HG03196 (cell line): Measurements from ENCODE around the gene DENND5A.
"Not testable (repeated sequence)": the region's sequence is repeated elsewhere in the genome, so short reads cannot be mapped to it uniquely, and the experiment has no call there.

ENCODE experiments used
- ATAC-seq: cut with Tn5 transposase; IDR thresholded peaks from one replicate; pipeline ENCODE4 v1.9.1; 2021; ENCODE audit not compliant: unreplicated experiment

Gene DENND5A

DNA sequence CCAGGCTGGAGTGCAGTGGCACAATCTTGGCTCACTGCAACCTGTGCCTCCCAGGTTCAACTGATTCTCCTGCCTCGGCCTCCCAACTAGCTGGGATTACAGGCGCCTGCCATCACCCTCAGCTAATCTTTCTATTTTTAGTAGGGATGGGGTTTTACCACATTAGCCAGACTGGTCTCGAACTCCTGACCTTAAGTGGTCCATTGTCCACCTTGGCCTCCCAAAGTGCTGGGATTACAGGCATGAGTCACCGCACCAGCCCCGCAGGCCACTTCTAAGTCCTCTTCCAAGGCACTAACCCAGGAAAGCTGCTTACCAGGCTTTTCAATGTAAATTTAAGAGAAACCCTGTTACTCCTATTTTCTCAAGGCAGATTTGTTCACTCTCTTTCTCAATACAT, 50.4 kb downstream of the DENND5A start:
- no peak for ATAC-seq

DNA sequence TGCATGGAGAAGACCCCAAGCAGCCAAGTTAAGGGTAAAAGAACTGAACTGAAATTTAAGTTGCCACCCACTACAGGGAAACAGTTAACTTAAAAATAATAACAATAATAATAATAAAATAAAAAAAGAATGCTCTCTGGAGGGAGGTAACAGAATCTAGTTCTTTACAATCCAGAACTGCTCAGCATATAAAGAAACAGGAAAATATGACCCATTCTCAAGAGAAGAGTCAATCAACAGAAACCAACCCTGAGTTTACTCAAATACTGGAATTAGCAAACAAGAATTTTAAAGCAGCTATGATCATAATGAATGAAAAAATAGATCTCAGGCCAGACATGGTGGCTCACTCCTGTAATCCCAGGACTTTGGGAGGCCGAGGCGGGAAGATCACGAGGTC, 53.8 kb downstream of the DENND5A start:
- no peak for ATAC-seq

DNA sequence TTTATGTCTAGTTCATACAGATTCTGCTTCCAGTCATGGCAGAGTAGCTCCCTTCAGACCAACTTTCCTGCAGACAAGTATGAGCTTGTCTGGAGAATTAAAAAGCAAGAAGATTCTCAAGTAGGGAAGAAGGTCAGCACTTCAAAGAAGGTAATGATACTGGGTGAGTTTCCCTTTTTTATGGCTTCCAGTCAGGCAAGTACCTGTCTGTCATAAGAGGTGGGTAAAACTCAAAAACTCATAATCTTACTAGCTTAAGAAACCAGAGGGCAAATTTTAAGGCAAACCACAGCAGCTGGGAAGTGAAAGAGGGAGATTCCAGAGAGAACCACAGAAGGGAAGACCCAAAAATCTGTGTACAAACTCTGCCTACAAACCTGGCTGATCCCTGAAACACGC, 54.2 kb downstream of the DENND5A start:
- ATAC-seq: no peak

DNA sequence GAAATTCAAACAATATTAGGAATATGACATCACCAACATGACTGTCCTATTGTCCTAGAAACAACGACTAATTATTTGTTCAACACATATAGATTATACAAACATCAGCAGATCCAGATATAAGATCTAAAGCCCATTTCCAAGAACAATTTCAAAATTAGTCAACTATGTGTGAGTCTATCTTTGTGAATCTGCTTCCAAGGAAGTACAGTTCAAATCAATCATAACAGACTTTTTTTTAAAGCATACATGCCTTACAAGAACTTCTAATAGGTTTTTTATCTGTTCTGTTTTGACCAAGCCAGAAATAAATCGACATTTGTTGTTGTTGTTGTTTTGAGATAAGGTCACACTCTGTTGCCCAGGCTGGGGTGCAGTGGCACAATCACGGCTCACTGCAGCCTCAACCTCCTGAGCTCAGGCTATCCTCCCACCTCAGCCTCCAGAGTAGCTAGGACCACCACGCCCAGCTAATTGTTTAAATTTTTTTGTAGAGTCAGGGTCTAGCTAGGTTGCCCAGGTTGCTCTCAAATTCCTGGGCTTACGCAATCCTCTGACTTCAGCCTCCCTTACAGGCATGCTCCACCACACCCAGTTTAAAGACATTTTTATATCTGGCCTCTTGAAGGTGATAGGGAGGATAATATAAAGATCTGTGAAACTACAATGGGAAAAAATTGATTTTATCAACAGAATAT, 54.8 kb downstream of the DENND5A start:
- no peak for ATAC-seq

DNA sequence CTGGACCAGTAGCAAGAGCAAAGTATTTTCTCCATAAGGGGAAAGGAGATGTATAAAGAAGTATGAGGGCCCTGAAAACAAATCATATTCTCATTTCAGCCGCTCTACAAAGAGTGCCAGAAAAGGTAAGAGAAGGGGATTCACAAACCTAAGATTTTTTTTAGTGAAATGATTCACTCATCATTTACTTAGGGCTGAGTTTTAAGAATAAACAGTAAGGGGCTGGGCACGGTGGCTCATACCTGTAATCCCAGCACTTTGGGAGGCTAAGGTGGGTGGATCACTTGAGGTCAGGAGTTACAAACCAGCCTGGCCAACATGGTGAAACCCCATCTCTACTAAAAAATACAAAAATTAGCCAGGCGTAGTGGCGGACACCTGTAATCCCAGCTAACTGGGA, 55.5 kb downstream of the DENND5A start:
- not testable (repeated sequence) for ATAC-seq

DNA sequence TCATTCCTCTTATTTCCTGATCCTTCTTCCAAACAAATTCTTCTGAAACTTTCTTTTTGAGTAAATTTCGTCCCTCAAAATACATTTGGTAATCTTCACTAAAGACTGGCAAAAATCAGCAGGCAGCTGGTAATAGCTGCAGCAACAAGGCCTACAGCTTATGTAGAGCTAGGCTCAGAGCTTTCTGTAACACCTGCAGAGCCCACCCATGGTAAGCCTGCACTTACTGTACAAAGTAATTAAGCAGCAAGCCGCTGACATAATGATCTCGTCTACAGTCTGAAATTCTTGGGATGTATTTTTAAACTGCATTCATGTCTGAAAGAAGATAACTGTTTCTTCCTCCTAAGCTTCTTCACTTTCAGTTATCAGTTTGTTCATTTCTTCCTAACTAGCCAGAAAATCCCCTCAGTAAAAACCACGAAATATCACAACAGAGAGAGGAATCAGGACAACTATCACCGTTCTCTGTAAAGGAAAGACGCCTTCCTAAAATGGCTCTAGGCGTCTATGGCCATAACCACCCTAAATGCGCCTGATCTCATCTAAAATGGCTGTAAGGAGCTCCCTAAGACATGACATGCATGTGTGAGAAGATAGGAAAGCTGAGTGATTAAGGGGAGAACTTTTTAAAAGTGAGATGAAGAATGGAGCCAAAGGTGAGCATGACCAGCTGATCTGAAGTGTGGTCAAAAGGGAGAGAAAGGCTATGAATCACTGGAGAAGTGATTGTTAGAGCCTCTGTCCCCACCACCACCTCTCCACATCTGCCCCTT, 56.2 kb downstream of the DENND5A start:
- ATAC-seq: no peak

DNA sequence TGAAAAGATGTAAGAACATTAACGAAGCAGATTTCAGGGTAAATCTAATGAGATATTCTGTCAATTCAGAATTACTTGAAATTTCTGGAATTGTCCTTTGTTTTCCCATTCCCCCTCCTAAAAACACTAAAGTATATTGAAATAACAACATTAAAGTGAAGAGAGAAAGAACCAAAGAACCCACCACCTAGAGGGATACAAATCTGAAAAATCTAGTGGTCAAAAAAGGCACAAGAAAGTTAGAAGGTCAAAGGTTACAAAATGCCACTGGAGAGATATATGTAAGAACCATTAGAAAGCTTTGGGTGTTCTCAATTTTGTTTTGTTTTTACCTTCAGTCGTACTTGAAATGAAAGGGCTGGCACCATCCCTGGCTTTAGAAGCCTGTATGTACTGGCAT, 57.9 kb downstream of the DENND5A start:
- no peak for ATAC-seq

DNA sequence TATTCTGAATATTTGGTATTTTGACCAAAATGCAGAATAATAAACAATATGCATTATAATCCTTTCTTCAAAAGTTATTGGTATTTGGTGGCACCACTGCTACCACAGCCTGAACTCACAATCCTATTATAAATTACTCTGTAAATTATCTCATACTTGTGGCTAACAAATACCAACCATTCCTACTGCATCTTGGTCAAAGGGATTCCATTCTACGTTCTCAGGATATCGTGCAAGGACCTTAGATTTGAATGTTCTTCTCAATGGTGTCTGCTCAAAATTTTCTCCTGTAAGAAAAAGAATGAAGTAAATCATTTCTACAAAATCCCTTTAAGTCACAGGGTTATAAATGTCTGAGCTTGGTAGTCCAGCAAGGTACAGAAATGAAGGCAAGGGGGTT, 58.7 kb downstream of the DENND5A start:
- no peak for ATAC-seq

DNA sequence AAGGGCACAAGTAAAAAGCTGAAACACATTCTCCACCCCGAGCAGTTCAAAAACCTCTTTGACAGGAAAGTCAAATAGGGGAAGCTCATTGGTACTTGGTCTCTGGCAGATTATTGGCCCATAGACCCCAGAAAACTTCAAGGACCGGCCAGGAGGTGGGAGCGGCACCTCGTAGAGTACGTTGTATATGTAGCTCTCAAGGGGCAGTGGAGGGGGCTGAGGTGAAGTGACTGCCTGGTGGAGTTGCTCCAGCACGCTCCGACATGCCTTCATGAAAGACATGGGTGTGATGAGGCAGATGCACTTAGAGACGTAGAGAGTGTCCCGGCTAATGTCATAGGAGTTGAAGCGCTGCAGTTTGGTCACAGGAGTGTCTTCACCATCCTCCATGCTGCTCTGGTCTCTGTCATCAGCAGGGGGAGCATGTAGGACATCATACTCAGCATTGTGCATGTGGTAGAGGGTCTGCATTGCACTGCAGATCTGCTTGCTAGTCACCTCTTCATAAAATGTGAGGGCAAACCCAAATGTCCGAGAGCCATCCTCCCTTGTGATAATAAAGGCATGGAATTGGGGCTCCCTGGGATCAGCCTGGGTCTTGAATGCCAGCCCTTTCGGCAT, 61.3 kb downstream of the DENND5A start:
- ATAC-seq: no peak

DNA sequence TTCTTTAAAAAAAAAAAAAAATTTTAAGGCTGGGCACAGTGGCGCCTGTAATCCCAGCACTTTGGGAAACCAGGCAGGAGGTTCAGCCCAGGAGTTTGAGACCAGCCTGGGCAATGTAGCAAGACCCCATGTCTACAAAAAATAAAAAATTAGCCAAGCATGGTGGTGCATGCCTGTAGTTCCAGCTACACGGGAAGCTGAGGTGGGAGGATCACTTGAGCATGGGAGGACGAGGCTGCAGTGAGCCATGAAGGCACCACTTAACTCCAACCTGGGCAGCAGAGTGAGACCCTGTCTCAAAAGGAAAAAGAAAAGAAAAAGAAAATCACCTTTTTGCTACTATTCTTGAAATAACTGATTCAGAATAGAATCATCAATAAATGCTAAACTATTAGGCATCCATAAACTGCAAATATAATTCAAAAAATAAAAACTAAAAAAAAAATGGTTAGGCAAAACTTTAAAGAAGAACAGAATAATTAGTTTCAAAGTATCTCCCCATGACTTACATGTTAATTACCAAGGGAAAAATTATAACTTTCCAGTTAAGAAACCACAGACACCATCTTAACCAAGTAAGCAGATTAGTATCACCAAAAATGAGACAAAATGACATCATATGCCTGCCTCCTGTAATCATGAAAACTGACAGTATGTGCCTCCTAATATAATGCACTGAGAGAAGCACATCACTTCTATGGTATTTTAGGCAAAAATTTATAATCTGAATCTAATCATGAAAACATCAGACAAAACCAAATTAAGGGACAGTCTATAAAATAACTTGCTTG, 63.6 kb downstream of the DENND5A start:
- no peak for ATAC-seq

DNA sequence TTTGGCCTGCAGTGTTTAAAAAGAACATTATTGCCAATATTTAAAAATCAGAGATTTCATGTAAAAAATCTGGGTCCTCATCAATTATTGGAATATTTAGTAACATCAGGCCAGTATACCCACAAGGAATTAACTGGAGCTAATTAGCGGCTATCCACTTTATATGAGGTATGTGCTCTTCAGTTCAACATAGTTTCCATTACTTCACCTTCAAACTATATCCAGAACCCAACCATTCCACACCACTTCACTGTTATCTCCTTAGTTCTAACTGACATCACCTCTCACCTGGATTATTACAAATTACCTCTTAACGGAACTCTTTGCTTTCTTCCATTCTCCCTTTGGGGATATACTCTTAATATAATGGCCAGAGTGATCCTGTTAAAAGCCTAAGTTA, 64.7 kb downstream of the DENND5A start:
- no peak for ATAC-seq

DNA sequence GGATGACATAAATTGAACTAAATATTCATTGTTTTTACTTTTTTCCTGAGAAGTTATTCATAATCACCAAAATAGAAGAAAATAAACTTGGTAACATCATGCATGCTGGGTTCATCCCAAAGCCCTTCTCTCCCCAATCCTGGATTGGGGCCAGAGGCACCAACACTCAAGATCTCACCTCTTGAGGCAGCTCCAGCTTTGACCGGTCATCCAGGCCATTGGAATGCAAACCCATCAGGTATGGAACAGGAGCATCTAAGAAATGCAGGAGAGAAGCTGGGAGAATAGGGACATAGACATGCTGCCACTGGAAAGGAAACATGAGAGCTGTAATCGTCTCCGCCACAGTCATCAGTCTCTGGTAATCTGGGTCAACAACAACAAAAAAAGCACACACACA, 71.8 kb downstream of the DENND5A start:
- ATAC-seq: no peak

DNA sequence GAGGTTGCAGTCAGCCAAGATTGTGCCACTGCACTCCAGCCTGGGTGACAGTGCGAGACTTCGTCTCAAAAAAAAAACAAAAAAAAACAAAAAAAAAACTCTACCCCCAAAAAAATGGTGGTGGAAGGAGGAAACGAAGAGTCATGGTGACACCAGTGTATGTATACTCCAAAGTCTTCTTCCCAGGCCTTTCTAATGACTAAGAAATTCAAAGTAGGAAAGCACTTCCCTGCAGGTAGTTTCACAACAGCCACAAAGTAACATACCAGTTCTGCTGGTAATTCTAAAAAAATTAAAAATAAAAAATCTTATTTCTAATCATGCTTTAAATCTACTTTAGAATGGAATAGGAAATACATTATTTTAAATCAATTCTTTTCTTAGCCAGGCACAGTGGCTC, 72.6 kb downstream of the DENND5A start:
- ATAC-seq: no peak

DNA sequence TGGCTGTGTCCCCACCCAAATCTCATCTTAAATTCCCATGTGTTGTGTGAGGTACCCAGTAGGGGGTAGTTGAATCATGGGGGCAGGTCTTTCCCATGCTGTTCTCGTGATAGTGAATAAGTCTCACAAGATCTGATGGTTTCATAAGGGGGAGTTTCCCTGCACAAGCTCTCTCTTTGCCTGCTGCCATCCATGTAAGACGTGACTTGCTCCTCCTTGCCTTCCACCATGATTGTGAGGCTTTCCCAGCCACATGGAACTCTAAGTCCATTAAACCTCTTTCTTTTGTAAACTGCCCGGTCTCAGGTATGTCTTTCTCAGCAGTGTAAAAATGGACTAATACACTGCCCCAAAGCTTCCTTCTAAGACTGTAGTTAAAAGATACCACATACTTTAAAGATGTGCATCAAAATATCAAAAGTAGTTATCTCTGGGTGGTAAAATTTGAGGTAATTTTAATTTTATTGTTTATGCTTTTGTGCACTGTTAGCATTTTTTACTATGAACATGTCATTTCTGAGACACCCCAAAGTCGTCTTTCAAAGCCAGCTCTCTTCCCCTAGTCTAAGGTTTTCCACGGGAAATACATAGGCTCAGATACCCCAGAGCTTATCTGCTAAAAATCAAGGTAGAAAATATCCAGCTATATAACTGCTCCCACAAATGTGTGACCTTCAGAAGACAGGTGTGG, 74.7 kb downstream of the DENND5A start:
- ATAC-seq: not testable (repeated sequence)

DNA sequence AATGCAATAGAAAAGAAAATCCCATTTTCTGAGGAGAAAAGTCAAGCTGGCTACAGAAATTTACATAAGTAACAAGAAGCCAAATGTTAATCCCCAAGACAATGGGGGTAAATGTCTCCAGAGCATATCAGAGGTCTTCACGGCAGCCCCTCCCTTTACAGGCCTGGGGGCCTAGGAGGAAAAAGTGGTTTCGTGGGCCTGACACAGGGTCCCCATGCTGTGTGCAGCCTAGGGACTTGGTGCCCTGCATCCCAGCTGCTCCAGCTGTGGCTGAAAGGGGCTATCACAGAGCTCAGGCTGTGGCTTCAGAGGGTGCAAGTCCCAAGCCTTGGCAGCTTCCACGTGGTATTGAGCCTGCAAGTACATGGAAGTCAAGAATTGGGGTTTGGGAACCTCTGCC, 76.3 kb downstream of the DENND5A start:
- ATAC-seq: not testable (repeated sequence)

DNA sequence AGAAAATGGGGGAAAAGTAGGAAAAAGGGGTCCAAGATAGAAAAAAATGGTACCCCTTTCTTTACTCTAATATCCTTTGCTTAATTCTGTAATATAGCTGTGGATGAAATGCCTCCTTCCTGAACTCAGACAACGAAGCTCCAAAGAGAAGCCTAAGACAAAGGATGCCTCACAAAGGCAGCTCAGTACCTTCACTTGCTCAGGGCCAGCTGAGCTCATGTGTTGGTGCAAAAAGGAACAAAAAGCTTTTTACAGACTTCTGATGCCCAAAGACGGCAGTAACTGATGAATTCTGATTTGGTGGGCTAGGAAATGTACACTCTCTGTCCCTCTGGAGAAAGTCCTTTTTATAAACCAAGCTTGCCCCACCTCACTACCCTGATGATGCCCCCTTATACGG, 77.5 kb downstream of the DENND5A start:
- ATAC-seq: no peak

DNA sequence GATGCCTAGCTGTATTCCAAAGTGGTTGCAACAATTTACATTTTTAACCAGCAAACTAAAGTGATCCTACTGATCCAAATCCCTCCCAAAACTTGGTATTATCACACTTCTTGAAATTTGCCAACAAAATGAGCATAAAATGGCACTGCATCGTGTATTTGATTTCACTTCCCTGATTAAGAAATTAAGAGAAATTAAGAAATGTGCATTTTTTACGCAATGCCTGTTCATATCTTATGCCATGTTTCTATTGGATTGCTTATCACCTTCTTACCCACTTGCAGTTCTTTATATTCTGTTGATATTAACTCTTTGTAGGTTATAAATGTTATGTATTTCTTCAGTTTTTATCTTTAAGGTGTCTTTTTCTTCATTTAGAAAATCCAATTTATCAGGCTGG, 80.6 kb downstream of the DENND5A start:
- ATAC-seq: no peak

DNA sequence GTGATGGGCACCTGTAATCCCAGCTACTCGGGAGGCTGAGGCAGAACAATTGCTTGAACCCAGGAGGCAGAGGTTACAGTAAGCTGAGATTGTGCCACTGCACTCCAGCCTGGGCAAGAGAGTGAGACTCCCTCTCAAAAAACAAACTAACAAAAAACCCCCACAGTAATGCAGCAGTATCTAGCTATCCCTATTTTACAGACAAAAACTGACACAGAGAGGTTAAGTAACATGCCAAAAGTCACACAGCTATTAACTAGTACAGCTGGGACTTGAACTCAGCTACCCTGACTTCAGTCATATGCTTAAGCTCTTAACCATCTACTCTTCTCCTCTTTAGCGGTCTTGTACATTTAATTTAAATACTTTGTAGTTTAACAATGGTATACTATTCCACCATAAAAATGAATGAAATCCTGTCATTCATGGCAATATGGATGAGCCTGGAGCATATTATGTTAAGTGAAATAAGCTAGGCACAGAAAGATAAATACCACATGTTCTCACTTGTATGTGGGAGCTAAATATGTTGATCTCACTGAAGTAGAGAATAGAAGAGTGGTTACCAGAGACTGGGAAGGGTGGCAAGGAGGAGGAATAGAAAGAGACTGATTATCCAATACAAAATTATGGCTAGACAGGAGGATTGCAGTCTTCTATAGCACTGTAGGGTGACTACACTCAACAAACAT, 82.8 kb downstream of the DENND5A start:
- no peak for ATAC-seq

DNA sequence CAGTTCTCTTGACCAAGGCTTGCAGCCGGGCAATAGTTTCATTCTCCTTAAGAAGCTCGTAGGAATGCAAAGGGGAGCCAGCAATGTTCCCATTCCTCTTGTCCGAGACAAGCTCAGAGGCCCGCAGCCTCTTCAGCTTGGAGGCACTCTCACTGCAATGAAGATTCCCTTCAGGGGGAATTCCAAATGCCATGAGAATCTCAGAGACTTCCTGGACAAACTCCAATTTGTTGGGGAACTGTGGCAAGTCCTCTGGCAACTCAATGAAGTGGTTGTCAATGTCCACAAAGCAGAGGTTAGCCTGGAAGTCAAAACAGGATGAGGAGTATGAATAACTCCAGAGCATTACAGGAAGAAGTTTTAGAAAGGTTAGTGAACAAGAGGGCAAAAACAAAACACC, 84.4 kb downstream of the DENND5A start:
- no peak for ATAC-seq

DNA sequence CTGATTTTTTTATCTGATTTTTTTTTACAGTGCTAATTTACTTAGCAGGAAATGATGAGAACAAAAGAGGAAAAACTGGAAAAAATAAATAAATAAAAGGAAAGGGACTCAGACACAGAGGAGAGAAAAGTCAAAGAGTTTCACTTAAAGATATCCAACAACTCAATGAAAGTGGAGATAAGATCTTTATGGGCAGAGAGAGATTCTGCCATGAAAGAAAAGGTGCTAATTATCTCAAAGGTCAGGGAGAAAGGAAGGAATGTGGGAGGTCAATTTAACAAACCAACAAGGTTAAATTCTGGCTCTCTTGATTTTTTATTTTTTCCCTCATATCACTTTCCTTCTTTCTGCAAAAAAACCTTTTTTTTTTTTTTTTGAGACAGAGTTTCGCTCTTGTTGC, 86.0 kb downstream of the DENND5A start:
- no peak for ATAC-seq
